GM12873 (cell line): ENCODE data around the gene STON1.

ENCODE experiments used
- TF ChIP-seq, protein P1 (sequence below): IDR thresholded peaks from 2 replicates; pipeline ENCODE4 v1.5.1; 2012; ENCODE audit warnings: low read depth, mild to moderate bottlenecking, moderate library complexity, low read length, control low read depth; ENCODE audit not compliant: insufficient read depth; ENCODE audit errors: missing control alignments

Gene STON1

DNA sequence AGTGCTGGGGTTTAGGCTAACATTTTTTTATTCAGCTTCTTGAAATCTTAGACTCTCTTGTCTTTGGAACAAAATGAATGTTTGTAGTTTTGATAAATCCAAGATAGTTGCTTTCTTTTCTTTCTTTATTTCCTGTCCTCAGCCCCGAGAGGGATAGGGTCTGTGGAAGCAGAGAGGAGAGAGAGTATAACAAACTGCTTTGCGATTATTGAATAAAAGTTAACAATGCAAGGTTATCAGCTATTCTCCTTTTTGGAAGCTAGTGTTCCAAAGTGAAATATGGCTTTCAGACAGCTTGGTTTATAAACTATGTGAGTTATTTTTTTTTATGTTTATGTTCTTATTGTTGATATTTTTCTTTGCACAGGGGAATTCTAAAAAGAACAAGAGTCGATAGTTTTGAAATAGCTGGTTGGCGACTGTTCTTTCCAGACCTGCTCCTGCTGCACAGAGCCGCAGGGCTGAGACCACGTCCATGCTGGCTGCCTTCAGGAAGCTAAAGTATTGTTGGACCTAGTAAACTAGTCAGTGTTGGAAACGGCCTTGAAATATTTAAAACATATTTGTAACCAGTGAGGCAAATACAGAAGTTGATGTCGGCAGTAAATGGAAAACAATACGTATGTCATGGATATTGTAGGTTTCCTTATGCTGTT, 15.5 kb upstream of the STON1 start:
- TF ChIP-seq, protein P1, sequence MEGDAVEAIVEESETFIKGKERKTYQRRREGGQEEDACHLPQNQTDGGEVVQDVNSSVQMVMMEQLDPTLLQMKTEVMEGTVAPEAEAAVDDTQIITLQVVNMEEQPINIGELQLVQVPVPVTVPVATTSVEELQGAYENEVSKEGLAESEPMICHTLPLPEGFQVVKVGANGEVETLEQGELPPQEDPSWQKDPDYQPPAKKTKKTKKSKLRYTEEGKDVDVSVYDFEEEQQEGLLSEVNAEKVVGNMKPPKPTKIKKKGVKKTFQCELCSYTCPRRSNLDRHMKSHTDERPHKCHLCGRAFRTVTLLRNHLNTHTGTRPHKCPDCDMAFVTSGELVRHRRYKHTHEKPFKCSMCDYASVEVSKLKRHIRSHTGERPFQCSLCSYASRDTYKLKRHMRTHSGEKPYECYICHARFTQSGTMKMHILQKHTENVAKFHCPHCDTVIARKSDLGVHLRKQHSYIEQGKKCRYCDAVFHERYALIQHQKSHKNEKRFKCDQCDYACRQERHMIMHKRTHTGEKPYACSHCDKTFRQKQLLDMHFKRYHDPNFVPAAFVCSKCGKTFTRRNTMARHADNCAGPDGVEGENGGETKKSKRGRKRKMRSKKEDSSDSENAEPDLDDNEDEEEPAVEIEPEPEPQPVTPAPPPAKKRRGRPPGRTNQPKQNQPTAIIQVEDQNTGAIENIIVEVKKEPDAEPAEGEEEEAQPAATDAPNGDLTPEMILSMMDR, result no peak

- TF ChIP-seq, protein P1, result no peak
These were observed 14.4 kb upstream of the STON1 start for GRCh38 chr2:48515513-48515985.

DNA sequence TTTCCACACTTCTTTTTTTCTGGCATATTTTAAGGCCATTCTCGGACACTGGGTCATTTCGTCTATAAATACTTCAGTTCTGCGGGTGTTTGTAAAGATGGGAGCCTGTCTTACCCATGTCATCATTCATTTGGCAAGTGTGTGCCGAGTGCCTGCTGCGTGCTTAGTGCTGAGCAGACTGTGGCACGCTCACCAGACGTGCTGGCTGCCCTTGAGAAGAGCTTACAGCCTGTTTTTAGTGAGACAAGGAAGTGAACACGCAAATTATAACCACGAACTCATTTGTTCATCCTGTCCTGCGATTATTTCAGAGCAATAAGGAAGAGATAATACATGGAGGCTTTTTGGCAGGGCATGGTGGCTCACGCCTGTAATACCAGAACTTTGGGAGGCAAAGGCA, 10.4 kb upstream of the STON1 start:
- TF ChIP-seq, protein P1, result no peak

DNA sequence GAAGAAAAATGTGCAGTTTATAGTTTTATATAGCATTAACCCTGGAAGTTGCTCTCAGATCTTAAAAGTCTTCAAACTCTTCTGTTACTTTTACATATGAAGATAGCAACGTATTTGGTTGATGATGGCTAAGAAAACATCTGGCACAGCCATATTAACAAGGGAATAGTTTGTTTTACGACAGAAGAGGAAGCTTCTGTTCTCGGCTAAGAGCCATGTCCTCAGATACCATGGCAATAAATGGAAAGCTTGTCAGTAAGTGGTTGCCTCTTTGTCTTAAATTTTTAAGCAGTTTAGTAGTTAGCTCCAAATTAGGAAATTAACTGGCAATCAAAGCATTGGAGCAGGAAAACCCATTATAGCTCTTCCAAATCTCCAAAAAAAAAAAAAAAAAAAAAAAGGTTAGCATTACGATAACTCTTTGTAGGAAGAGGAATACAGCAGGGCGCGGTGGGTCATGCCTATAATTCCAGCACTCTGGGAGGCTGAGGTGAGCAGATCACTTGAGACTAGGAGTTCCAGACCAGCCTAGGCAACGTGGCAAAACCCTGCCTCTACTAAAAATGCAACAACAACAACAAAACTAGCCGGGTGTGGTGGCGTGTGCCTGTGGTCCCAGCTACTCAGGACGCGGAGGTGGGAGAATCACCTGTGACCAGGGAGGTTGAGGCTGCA, 4.5 kb upstream of the STON1 start:
- TF ChIP-seq, protein P1, result no peak

GRCh38 chr2:48527226-48527885, 2.6 kb upstream of the STON1 start:
- TF ChIP-seq, protein P1, result no peak

DNA sequence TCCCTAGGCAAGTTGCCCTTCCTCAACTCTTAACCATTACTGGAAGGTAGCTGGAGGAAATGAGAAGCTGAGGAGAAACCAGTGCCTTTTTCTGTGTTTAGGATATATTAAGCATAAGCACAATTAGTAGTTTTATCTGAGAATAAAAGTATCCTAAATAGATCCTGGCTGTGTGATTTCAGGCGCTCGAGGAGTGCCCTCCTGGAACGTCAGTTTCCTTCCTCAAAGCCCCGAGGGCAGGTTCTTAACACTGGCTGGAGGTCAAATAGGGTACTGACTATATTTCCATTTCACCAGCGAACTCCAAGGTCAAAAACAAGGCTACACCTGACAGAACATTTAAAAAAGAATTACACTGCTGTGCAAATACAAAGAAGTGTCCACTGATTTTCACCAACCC, 1.5 kb upstream of the STON1 start:
- TF ChIP-seq, protein P1, result no peak

- TF ChIP-seq, protein P1, result no peak
These were observed 760 bp upstream of the STON1 start for GRCh38 chr2:48529194-48529593.
